ENCODE measurements around the gene DCAF7.

GRCh38 chr17:63537991-63538692, 12.1 kb upstream of the DCAF7 start:
- TF ChIP-seq CTCF (IDR thresholded peaks at IDR 0.05) = no peak
- no peak for TF ChIP-seq POLR2A (IDR thresholded peaks at IDR 0.05)

All from heart left ventricle (tissue), 13 donors.